Dermis lymphatic vessel endothelial cell (primary cell): ENCODE measurements around the gene DSG1. TPM values are rescaled to one million over a fixed set of nuclear protein-coding genes. Genes with fewer than 3 reads are reported as not detected.

Source experiments
- total RNA-seq: library from RNA; depleted of rRNA; stranded (reverse); fragments of >200 nt; gene quantifications from 2 replicates; pipeline ENCODE4 v1.2.1, GENCODE V29; 2014

DSG1 gene
- total RNA-seq, result not detected in 2 replicates

DNA sequence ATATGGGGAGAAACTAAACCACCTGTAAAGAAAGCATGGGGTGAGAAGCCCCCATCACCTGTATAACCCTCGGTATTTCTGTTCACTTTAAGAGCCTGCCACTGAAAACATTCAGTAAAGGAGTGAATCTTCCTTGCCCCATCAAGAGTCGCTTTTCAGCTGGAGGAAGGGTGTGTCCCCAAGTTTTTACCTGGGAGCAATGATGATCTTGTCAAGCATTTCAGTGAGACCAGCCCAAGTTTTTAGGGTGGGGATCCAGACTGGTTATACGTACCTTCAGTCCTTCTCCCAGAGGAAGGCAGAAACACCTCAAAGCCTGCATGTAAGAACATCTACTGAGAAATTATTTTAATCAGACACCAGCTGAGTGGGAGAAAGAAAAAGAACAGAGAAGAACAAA, at the start of gene DSG1:
TSS of gene DSG1 (plus strand) at position 301 of the 400 bp plus-strand sequence. CDS start 141 bp downstream, outside the sequence.

DNA sequence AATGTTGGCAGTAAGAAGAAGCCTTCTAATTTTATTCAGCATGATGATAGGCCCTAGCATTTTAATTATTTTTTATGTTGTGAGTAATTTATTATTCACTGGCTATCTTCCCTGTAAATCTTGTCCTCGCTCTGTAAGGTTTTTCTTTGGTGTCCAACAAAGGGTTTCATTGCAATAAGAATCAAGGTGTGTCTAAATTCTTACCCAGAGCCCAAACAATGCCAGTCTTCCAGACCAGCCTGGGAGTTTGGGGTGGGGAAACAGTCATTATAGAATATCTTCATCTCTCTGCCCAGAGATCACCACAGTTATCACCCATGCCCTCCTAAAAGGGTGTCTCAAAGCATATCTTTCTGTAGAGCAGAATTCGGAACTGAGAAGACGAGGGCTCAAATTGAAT, 58.5 kb downstream of the DSG1 start, which contains the start of gene DSG4:
TSS of gene DSG4 (plus strand) at position 301 of the 400 bp plus-strand sequence. CDS start 135 bp downstream, outside the sequence.

Other genes starting within 250 kb of the DSG1 start
- gene DSC2, start 215.7 kb upstream of the DSG1 start, total RNA-seq, result 0.09 and 0.11 TPM in 2 replicates
- gene DSC1, start 155.3 kb upstream of the DSG1 start, total RNA-seq, result not detected in 2 replicates
- not detected in 2 replicates for gene DSG4, start 58.6 kb downstream of the DSG1 start, total RNA-seq
- gene DSG3, start 129.6 kb downstream of the DSG1 start, total RNA-seq, result not detected in 2 replicates
- gene DSG2, start 180.0 kb downstream of the DSG1 start, total RNA-seq, result 6.2 and 15.0 TPM in 2 replicates